ENCODE measurements around the gene AKAP6. TPM values are rescaled to one million over a fixed set of nuclear protein-coding genes. Genes with fewer than 3 reads are reported as not detected.

The AKAP6 gene
- total and polyA plus RNA-seq, 2 experiments from 2014 or later: 0.38 to 0.42 TPM

- no peaks in the 10 kb centered on the region for H3K4me1 Mint-ChIP-seq
- Histone ChIP-seq H3K4me2 (no peak overlapping the region), H2AFZ (no peak overlapping the region), H3K36me3 (ENCODE audit: insufficient read depth) (no peaks in the 10 kb centered on the region), H3K9me2 (ENCODE audit: insufficient read depth) (0 out of 2 replicates have a peak, but pooled peaks cover 4% of the 10 kb centered on the region), H3F3A (replicated peaks; ENCODE audit: low read depth) (no peaks in the 10 kb centered on the region), H3K27ac (ENCODE audit: low read depth) (no peak overlapping the region), H3K4me1 (ENCODE audit: insufficient read depth) (no peaks in the 10 kb centered on the region), H4K20me1 (replicated peaks; ENCODE audit: insufficient read depth) (no peaks in the 10 kb centered on the region), H3K79me2 (replicated peaks; ENCODE audit: insufficient read depth) (no peaks in the 10 kb centered on the region), H3K27me3 (ENCODE audit: insufficient read depth) (no peaks in the 10 kb centered on the region), H3K4me3 (no peak overlapping the region)
- no peak overlapping the region for H3K4me3 Mint-ChIP-seq
- peaks cover 1% of the 10 kb centered on the region for H3K27me3 Mint-ChIP-seq (ENCODE audit: insufficient read depth, low read depth, poor library complexity)
- ATAC-seq (no peak), DNase-seq (ENCODE audit: low spot score) (no peak)
- TF ChIP-seq EZH2phosphoT487 (IDR thresholded peaks at IDR 0.05; ENCODE audit: unreplicated experiment) (no peak), STAT1 (IDR thresholded peaks at IDR 0.05; ENCODE audit: unreplicated experiment) (no peak), ZNF114 (CRISPR knock-in tag; IDR thresholded peaks at IDR 0.05) (no peak)
- TF ChIP-seq, protein P1, sequence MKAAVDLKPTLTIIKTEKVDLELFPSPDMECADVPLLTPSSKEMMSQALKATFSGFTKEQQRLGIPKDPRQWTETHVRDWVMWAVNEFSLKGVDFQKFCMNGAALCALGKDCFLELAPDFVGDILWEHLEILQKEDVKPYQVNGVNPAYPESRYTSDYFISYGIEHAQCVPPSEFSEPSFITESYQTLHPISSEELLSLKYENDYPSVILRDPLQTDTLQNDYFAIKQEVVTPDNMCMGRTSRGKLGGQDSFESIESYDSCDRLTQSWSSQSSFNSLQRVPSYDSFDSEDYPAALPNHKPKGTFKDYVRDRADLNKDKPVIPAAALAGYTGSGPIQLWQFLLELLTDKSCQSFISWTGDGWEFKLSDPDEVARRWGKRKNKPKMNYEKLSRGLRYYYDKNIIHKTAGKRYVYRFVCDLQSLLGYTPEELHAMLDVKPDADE (IDR thresholded peaks at IDR 0.05): no peak
- TF ChIP-seq, protein P2, sequence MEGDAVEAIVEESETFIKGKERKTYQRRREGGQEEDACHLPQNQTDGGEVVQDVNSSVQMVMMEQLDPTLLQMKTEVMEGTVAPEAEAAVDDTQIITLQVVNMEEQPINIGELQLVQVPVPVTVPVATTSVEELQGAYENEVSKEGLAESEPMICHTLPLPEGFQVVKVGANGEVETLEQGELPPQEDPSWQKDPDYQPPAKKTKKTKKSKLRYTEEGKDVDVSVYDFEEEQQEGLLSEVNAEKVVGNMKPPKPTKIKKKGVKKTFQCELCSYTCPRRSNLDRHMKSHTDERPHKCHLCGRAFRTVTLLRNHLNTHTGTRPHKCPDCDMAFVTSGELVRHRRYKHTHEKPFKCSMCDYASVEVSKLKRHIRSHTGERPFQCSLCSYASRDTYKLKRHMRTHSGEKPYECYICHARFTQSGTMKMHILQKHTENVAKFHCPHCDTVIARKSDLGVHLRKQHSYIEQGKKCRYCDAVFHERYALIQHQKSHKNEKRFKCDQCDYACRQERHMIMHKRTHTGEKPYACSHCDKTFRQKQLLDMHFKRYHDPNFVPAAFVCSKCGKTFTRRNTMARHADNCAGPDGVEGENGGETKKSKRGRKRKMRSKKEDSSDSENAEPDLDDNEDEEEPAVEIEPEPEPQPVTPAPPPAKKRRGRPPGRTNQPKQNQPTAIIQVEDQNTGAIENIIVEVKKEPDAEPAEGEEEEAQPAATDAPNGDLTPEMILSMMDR (conservative IDR thresholded peaks at IDR 0.05; ENCODE audit: low read depth in 2 of 2): no peak
- TF ChIP-seq, protein P3, sequence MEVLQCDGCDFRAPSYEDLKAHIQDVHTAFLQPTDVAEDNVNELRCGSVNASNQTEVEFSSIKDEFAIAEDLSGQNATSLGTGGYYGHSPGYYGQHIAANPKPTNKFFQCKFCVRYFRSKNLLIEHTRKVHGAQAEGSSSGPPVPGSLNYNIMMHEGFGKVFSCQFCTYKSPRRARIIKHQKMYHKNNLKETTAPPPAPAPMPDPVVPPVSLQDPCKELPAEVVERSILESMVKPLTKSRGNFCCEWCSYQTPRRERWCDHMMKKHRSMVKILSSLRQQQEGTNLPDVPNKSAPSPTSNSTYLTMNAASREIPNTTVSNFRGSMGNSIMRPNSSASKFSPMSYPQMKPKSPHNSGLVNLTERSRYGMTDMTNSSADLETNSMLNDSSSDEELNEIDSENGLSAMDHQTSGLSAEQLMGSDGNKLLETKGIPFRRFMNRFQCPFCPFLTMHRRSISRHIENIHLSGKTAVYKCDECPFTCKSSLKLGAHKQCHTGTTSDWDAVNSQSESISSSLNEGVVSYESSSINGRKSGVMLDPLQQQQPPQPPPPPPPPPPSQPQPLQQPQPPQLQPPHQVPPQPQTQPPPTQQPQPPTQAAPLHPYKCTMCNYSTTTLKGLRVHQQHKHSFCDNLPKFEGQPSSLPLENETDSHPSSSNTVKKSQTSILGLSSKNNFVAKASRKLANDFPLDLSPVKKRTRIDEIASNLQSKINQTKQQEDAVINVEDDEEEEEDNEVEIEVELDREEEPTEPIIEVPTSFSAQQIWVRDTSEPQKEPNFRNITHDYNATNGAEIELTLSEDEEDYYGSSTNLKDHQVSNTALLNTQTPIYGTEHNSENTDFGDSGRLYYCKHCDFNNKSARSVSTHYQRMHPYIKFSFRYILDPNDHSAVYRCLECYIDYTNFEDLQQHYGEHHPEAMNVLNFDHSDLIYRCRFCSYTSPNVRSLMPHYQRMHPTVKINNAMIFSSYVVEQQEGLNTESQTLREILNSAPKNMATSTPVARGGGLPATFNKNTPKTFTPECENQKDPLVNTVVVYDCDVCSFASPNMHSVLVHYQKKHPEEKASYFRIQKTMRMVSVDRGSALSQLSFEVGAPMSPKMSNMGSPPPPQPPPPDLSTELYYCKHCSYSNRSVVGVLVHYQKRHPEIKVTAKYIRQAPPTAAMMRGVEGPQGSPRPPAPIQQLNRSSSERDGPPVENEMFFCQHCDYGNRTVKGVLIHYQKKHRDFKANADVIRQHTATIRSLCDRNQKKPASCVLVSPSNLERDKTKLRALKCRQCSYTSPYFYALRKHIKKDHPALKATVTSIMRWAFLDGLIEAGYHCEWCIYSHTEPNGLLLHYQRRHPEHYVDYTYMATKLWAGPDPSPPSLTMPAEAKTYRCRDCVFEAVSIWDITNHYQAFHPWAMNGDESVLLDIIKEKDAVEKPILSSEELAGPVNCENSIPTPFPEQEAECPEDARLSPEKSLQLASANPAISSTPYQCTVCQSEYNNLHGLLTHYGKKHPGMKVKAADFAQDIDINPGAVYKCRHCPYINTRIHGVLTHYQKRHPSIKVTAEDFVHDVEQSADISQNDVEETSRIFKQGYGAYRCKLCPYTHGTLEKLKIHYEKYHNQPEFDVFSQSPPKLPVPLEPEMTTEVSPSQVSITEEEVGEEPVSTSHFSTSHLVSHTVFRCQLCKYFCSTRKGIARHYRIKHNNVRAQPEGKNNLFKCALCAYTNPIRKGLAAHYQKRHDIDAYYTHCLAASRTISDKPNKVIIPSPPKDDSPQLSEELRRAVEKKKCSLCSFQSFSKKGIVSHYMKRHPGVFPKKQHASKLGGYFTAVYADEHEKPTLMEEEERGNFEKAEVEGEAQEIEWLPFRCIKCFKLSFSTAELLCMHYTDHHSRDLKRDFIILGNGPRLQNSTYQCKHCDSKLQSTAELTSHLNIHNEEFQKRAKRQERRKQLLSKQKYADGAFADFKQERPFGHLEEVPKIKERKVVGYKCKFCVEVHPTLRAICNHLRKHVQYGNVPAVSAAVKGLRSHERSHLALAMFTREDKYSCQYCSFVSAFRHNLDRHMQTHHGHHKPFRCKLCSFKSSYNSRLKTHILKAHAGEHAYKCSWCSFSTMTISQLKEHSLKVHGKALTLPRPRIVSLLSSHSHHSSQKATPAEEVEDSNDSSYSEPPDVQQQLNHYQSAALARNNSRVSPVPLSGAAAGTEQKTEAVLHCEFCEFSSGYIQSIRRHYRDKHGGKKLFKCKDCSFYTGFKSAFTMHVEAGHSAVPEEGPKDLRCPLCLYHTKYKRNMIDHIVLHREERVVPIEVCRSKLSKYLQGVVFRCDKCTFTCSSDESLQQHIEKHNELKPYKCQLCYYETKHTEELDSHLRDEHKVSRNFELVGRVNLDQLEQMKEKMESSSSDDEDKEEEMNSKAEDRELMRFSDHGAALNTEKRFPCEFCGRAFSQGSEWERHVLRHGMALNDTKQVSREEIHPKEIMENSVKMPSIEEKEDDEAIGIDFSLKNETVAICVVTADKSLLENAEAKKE (CRISPR knock-in tag; IDR thresholded peaks at IDR 0.05): no peak
- H3K36me3 Mint-ChIP-seq (ENCODE audit: low read depth): no peaks in the 10 kb centered on the region
- H3K27ac Mint-ChIP-seq: no peak overlapping the region
- H3K9me3 Mint-ChIP-seq: no peaks in the 10 kb centered on the region
Observed at GRCh38 chr14:32383364-32384009, 54.4 kb downstream of the AKAP6 start.

Measured in GM23338 (cell line).